ENCODE measurements around the gene CRB2.

DNA sequence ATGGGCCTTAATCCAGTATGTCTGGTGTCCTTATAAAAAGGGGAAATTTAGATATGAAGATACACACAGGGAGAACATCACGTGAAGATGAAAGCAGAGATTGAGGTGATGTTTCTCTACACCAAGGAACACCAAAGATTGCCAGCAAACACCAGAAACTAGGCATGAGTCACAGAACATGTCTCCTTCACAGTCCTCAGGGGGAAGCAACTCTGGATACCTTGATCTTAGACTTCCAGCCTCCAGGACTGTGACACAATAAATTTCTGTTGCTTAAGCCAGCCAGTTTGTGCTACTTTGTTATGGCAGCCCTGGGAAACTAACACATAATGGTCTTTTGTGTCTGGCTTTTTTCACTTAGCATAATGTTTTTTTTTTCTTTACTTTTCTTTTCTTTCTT is 46.4 kb upstream of the CRB2 start:
- TF ChIP-seq EZH2 (IDR thresholded peaks at IDR 0.05) (no peak), POLR2AphosphoS5 (IDR thresholded peaks at IDR 0.05; ENCODE audit: borderline replicate concordance, low read depth, low read length) (no peak)
